ENCODE data around the gene NOTCH2. TPM values are rescaled to one million over a fixed set of nuclear protein-coding genes. Genes with fewer than 3 reads are reported as not detected.

NOTCH2 gene
- total and polyA plus RNA-seq, 9 of the 15 experiments (the other 6 are each of a cell fraction or from before 2014, with no cell fraction given): 0.04 to 1.2 (median 0.28) TPM; not detected in 1

GRCh38 chr1:119948342-119949214 is 120.9 kb downstream of the NOTCH2 start:
- no peak overlapping the region for H3K27ac ChIP-seq (ENCODE audit: extremely low read depth, low read depth, low read length)
- H3K4me1 ChIP-seq (replicated peaks in 1 of 2; ENCODE audit: control insufficient read depth in 2 of 2, insufficient read depth in 2 of 2, low read length in 2 of 2): no peaks in the 10 kb centered on the region
- H3K4me3 ChIP-seq: no peak overlapping the region
- POLR2A ChIA-PET: interaction anchor here (0.9 to 1.6 kb wide), 2 partner anchors 12 to 41 kb away, joined by 4 to 5 read pairs; no protein-coding TSS in a partner anchor
- BruUV-seq (replicated peaks): no TSS peak
- in situ Hi-C loops (cut with MboI) (no loop called here), intact Hi-C loops (cut with micrococcal nuclease) (loop anchor here (1.0 to 2.0 kb wide), 2 partner anchors 20 to 78 kb away; no protein-coding TSS in a partner anchor)
- FAIRE-seq: peak; percentile 85
- CTCF ChIA-PET (ENCODE audit: low intra/inter-chr PET ratio): no interaction called here
- 17% methylated on average over 6 of the region's 6 CpGs for WGBS (ENCODE audit: insufficient coverage, low coverage, missing lambda C conversion rate)
- no peaks in the 10 kb centered on the region for H3K9me1 ChIP-seq (ENCODE audit: control insufficient read depth, insufficient read depth, low read length)
- no peaks in the 10 kb centered on the region for H3K9me3 ChIP-seq (replicated peaks; ENCODE audit: control insufficient read depth, insufficient read depth, low read depth, low read length)
- no peak overlapping the region for H3K4me2 ChIP-seq (ENCODE audit: insufficient read depth, low read length)
- no peaks in the 10 kb centered on the region for H3K36me3 ChIP-seq (ENCODE audit: control insufficient read depth, insufficient read depth, low read length)
- H3K27me3 ChIP-seq (ENCODE audit: control insufficient read depth in 2 of 2, insufficient read depth in 2 of 2, low read length in 2 of 2): no peaks in the 10 kb centered on the region
- no peaks in the 10 kb centered on the region for H3K79me2 ChIP-seq (ENCODE audit: control insufficient read depth, insufficient read depth, low read length)
- H2AFZ ChIP-seq (ENCODE audit: low read depth, low read length): no peak overlapping the region
- peak; percentile 51 to 81 (median 58) for DNase-seq (ENCODE audit: extremely low read depth in 1 of 4, low spot score in 3 of 4)
- H4K20me1 ChIP-seq (replicated peaks; ENCODE audit: control insufficient read depth, insufficient read depth, low read length): no peaks in the 10 kb centered on the region
- peak; percentile 99 for ATAC-seq
- no peak overlapping the region for H3K9ac ChIP-seq (ENCODE audit: insufficient read depth in 1 of 2, low read depth in 2 of 2, low read length in 2 of 2)
- no peak for TF ChIP-seq BCOR (IDR thresholded peaks at IDR 0.05)
- TF ChIP-seq PHF20 (IDR thresholded peaks at IDR 0.05; ENCODE audit: partially characterized antibody): no peak
- no peak for TF ChIP-seq ZBTB12 (CRISPR knock-in tag; IDR thresholded peaks at IDR 0.05)
- TF ChIP-seq TEAD4 (IDR thresholded peaks at IDR 0.05; ENCODE audit: low read length): peak; percentile 27; the same call in 1 of the 2 replicates
- TF ChIP-seq TEAD4 (CRISPR knock-in tag; IDR thresholded peaks at IDR 0.05; ENCODE audit: borderline replicate concordance): no peak
- no peak for TF ChIP-seq ZNF766 (CRISPR knock-in tag; conservative IDR thresholded peaks at IDR 0.05)
- no peak for TF ChIP-seq ZBTB43 (CRISPR knock-in tag; IDR thresholded peaks at IDR 0.05)
- no peak for TF ChIP-seq ARID2 (IDR thresholded peaks at IDR 0.05)
- TF ChIP-seq RCOR1 (IDR thresholded peaks at IDR 0.05; ENCODE audit: borderline replicate concordance in 1 of 2, low read depth in 2 of 2, low read length in 2 of 2): peak in 1 of 2 experiments; percentile 32; a peak in 1 of 4 replicates
- TF ChIP-seq POLR2G (IDR thresholded peaks at IDR 0.05; ENCODE audit: low read depth, low read length): no peak
- no peak for TF ChIP-seq ZNF668 (CRISPR knock-in tag; IDR thresholded peaks at IDR 0.05)
- no peak for TF ChIP-seq RFX1 (IDR thresholded peaks at IDR 0.05)
- TF ChIP-seq ZBTB33 (CRISPR knock-in tag; IDR thresholded peaks at IDR 0.05): no peak
- no peak for TF ChIP-seq KDM2B (CRISPR knock-in tag; IDR thresholded peaks at IDR 0.05)
- TF ChIP-seq CHD1 (IDR thresholded peaks at IDR 0.05; ENCODE audit: low read length): no peak
- no peak for TF ChIP-seq ZFP1 (CRISPR knock-in tag; IDR thresholded peaks at IDR 0.05)
- no peak for TF ChIP-seq ZNF511 (CRISPR knock-in tag; IDR thresholded peaks at IDR 0.05)
- no peak for TF ChIP-seq ZNF212 (CRISPR knock-in tag; IDR thresholded peaks at IDR 0.05)

All from K562 (cell line).